Midbrain (tissue), 1 donor: ENCODE measurements around the gene DAB2IP.
A peak's percentile ranks its signal among the peaks of the same experiment; 100 is the strongest.

Experiments used
- DNase-seq: peaks from one replicate; lab custom pipeline; 2025; lab: John Stamatoyannopoulos, UW

DAB2IP gene

GRCh38 chr9:121743441-121744001 lies 92.1 kb downstream of the DAB2IP start:
- DNase-seq = peak; percentile 84

- DNase-seq = peak; percentile 60
Observed at GRCh38 chr9:121744002-121744686, 92.7 kb downstream of the DAB2IP start.

GRCh38 chr9:121744687-121745395 lies 93.4 kb downstream of the DAB2IP start:
- DNase-seq = no peak

- DNase-seq = no peak
Observed at GRCh38 chr9:121745396-121745695, 93.9 kb downstream of the DAB2IP start.

- DNase-seq = no peak
Observed at GRCh38 chr9:121746411-121746810, 95.0 kb downstream of the DAB2IP start.

GRCh38 chr9:121746866-121747265 lies 95.4 kb downstream of the DAB2IP start:
- DNase-seq = no peak

- DNase-seq = no peak
Observed at GRCh38 chr9:121748074-121748473, 96.6 kb downstream of the DAB2IP start.

- no peak for DNase-seq
Observed at GRCh38 chr9:121748727-121749423, 97.4 kb downstream of the DAB2IP start.

- DNase-seq = no peak
Observed at GRCh38 chr9:121749614-121750013, 98.2 kb downstream of the DAB2IP start.

GRCh38 chr9:121750259-121750714 lies 98.9 kb downstream of the DAB2IP start:
- no peak for DNase-seq

- peak; percentile 83 for DNase-seq
Observed at GRCh38 chr9:121750715-121751623, 99.5 kb downstream of the DAB2IP start.

- no peak for DNase-seq
Observed at GRCh38 chr9:121751686-121752445, 100.4 kb downstream of the DAB2IP start.

- DNase-seq = no peak
Observed at GRCh38 chr9:121752929-121753328, 101.5 kb downstream of the DAB2IP start.

GRCh38 chr9:121753802-121754654 lies 102.6 kb downstream of the DAB2IP start:
- no peak for DNase-seq

GRCh38 chr9:121754655-121755436 lies 103.4 kb downstream of the DAB2IP start:
- DNase-seq = no peak

- no peak for DNase-seq
Observed at GRCh38 chr9:121755581-121755980, 104.1 kb downstream of the DAB2IP start.

- peak; percentile 24 for DNase-seq
Observed at GRCh38 chr9:121756474-121757280, 105.2 kb downstream of the DAB2IP start.

GRCh38 chr9:121757281-121757585 lies 105.8 kb downstream of the DAB2IP start:
- no peak for DNase-seq
